Astrocyte (in vitro differentiated cells and primary cell): ENCODE data around the gene CFAP206.

Source experiments
- EZH2 ChIP-seq: IDR thresholded peaks from 2 replicates; pipeline ENCODE4 v1.6.1; 2012; ENCODE audit warnings: mild to moderate bottlenecking, low read length, inconsistent platforms; ENCODE audit not compliant: insufficient read depth
- TF ChIP-seq, protein P1 (sequence below): IDR thresholded peaks from 2 replicates; pipeline ENCODE4 v1.5.1; 2011; ENCODE audit warnings: low read depth, mild to moderate bottlenecking, inconsistent platforms, low read length, moderate library complexity; ENCODE audit not compliant: insufficient read depth

DNA sequence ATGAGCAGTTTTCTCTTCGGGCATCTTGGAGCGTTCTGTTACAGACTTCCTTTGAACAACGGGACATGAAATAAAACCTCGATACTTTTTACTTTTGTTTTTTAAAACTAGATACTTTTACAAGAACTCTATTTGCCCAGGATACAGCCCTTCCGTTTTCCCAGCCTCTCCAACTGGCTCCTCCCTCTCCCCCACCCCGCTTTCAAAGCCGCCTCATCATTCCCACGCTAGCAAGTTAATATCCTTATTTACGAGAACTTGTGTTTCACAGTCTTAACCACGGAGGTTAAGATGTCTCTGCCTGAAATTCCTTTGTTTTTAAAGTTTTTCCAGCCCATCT, 241 bp upstream of the CFAP206 start:
- TF ChIP-seq EZH2, result no peak
- TF ChIP-seq, protein P1, sequence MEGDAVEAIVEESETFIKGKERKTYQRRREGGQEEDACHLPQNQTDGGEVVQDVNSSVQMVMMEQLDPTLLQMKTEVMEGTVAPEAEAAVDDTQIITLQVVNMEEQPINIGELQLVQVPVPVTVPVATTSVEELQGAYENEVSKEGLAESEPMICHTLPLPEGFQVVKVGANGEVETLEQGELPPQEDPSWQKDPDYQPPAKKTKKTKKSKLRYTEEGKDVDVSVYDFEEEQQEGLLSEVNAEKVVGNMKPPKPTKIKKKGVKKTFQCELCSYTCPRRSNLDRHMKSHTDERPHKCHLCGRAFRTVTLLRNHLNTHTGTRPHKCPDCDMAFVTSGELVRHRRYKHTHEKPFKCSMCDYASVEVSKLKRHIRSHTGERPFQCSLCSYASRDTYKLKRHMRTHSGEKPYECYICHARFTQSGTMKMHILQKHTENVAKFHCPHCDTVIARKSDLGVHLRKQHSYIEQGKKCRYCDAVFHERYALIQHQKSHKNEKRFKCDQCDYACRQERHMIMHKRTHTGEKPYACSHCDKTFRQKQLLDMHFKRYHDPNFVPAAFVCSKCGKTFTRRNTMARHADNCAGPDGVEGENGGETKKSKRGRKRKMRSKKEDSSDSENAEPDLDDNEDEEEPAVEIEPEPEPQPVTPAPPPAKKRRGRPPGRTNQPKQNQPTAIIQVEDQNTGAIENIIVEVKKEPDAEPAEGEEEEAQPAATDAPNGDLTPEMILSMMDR, result no peak
